Neural cell (in vitro differentiated cells): ENCODE results near the gene METTL1. TPM values are rescaled to one million over a fixed set of nuclear protein-coding genes. Genes with fewer than 3 reads are reported as not detected.

Experiments used
- H2AFZ ChIP-seq: fragments of 200-600, 300-800 bp; sonication (generic), shearing (Covaris generic); 2 replicates; pipeline ENCODE4 v1.6.0; 2014; ENCODE audit warnings: low read depth, mild to moderate bottlenecking, antibody characterized with exemption, low read length, moderate library complexity
- H3F3A ChIP-seq: fragments of 200-600 bp; shearing (Covaris generic); 2 replicates; pipeline ENCODE4 v1.6.1; 2016; ENCODE audit warnings: mild to moderate bottlenecking, moderate library complexity, mixed read lengths, antibody characterized with exemption, low read length; ENCODE audit not compliant: insufficient read depth, poor library complexity, severe bottlenecking
- H3K27ac ChIP-seq: fragments of 200-600, 300-800 bp; sonication (generic), shearing (Covaris generic); 2 replicates; pipeline ENCODE4 v1.5.1; 2014; ENCODE audit warnings: mild to moderate bottlenecking, low read length, moderate library complexity
- H3K27me3 ChIP-seq: fragments of 300-800, 200-600 bp; sonication (generic), shearing (Covaris generic); 2 replicates; pipeline ENCODE4 v1.6.0; 2014; ENCODE audit warnings: mild to moderate bottlenecking, low read depth, low read length, moderate library complexity; ENCODE audit not compliant: insufficient read depth
- H3K36me3 ChIP-seq: fragments of 300-800, 200-600 bp; sonication (generic), shearing (Covaris generic); 2 replicates; pipeline ENCODE4 v1.5.1; 2014; ENCODE audit warnings: mild to moderate bottlenecking, antibody characterized with exemption, low read length, moderate library complexity; ENCODE audit not compliant: insufficient read depth
- H3K4me2 ChIP-seq: fragments of 300-800, 200-600 bp; sonication (generic), shearing (Covaris generic); 2 replicates; pipeline ENCODE4 v1.6.0; 2014; ENCODE audit warnings: mild to moderate bottlenecking, low read length
- H3K4me3 ChIP-seq: fragments of 300-800, 200-600 bp; sonication (generic), shearing (Covaris generic); 2 replicates; pipeline ENCODE4 v1.5.1; 2014; ENCODE audit warnings: mild to moderate bottlenecking, low read length, moderate library complexity
- H3K79me2 ChIP-seq: fragments of 200-600 bp; shearing (Covaris generic); replicated peaks from 2 replicates; pipeline ENCODE4 v1.6.0; 2014; ENCODE audit warnings: mild to moderate bottlenecking, low read length, moderate library complexity; ENCODE audit not compliant: insufficient read depth
- H3K9ac ChIP-seq: fragments of 300-800, 200-600 bp; sonication (generic), shearing (Covaris generic); 2 replicates; pipeline ENCODE4 v1.6.1; 2016; ENCODE audit warnings: mild to moderate bottlenecking, low read length, mixed read lengths
- H3K9me2 ChIP-seq: fragments of 200-600 bp; shearing (Covaris generic); 2 replicates; pipeline ENCODE4 v1.6.1; 2016; ENCODE audit warnings: mild to moderate bottlenecking, low read length, mixed read lengths; ENCODE audit not compliant: insufficient read depth
- H3K9me3 ChIP-seq: fragments of 200-600, 300-800 bp; sonication (generic), shearing (Covaris generic); 2 replicates; pipeline ENCODE4 v1.6.1; 2016; ENCODE audit warnings: mild to moderate bottlenecking, mixed run types, low read length, moderate library complexity, mixed read lengths
- H4K20me1 ChIP-seq: fragments of 200-600 bp; shearing (Covaris generic); 2 replicates; pipeline ENCODE4 v1.6.1; 2016; ENCODE audit warnings: mild to moderate bottlenecking, mixed run types; ENCODE audit not compliant: insufficient read depth
- EP300 ChIP-seq: fragments of 450-650 bp; conservative IDR thresholded peaks from 2 replicates; pipeline ENCODE4 v1.6.1; 2014; ENCODE audit warnings: antibody characterized with exemption, mild to moderate bottlenecking, moderate library complexity; ENCODE audit not compliant: poor library complexity, severe bottlenecking
- EZH2 ChIP-seq: fragments of 200-600, 300-800 bp; shearing (Covaris generic), sonication (generic); IDR thresholded peaks from 2 replicates; pipeline ENCODE4 v1.6.1; 2014; ENCODE audit warnings: antibody characterized with exemption, low read length, borderline replicate concordance, mild to moderate bottlenecking; ENCODE audit not compliant: insufficient read depth, poor library complexity, severe bottlenecking
- MXI1 ChIP-seq: fragments of 450-650 bp; conservative IDR thresholded peaks from 2 replicates; pipeline ENCODE4 v1.6.1; 2014; ENCODE audit warnings: antibody characterized with exemption, mild to moderate bottlenecking; ENCODE audit not compliant: poor library complexity, severe bottlenecking
- POLR2AphosphoS5 ChIP-seq: IDR thresholded peaks from 2 replicates; pipeline ENCODE4 v1.6.1; 2012
- RAD21 ChIP-seq: fragments of 450-650 bp; conservative IDR thresholded peaks from 2 replicates; pipeline ENCODE4 v1.6.1; 2014; ENCODE audit warnings: antibody characterized with exemption, mild to moderate bottlenecking, moderate library complexity
- SMC3 ChIP-seq: fragments of 450-650 bp; conservative IDR thresholded peaks from 2 replicates; pipeline ENCODE4 v1.6.1; 2014; ENCODE audit warnings: antibody characterized with exemption, mild to moderate bottlenecking, moderate library complexity; ENCODE audit not compliant: poor library complexity
- TAF1 ChIP-seq: IDR thresholded peaks from 2 replicates; pipeline ENCODE4 v1.6.1; 2012; ENCODE audit warnings: low read depth
- polyA plus RNA-seq: library from polyadenylated mRNA; depleted of rRNA; stranded (reverse); fragments of >200 nt; gene quantifications from 2 replicates; pipeline ENCODE4 v1.2.3, GENCODE V29; 2014
- TF ChIP-seq, protein P1 (sequence below): fragments of 450-650 bp; IDR thresholded peaks from 2 replicates; pipeline ENCODE4 v1.5.1; 2014; ENCODE audit warnings: antibody characterized with exemption, mild to moderate bottlenecking, moderate library complexity; ENCODE audit not compliant: poor library complexity, severe bottlenecking
- TF ChIP-seq, protein P2 (sequence below): IDR thresholded peaks from 2 replicates; pipeline ENCODE4 v1.6.1; 2012; ENCODE audit warnings: borderline replicate concordance

Gene METTL1
- polyA plus RNA-seq, 1 donor from 2014 or later = 1.9 TPM

DNA sequence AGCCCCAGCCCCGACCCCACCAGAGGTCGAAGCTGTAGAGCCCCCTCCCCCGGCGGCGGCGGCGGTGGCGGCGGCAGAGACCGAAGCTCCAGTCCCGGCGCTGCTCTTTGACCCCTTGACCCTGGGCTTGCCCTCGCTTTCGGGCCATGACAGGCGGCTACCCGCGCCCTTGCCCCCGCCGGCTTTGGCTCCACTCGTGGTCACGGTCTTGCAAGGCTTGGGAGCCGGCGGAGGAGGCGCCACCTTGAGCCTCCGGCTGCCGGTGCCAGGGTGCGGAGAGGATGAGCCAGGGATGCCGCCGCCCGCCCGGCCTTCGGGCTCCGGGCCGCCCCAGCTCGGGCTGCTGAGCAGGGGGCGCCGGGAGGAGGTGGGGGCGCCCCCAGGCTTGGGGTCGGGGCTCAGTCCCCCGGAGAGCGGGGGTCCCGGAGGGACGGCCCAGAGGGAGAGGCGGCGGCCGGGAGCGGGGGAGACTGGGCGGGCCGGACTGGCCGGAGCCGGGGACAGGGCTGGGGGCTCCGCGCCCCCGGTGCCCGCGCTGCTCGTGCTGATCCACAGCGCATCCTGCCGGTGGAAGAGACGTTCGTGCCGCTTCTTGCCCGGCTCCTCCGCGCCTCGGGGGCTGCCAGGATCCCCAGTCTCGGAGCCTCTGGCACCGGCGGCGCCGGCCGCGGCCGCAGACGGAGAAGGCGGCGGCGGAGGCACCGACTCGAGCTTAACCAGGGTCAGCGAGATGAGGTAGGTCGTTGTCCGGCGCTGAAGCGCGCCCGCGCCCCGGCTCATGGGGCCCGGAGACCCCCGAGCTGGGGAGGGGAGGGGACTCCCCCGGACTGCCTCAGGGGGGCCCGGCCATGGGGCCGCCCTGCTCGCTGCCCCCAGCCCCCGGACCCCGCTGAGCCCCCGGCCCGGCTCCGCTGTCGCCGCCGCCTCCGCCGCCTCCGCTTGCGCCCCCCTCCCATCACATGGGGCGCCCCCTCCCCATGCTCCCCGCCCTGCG, 34.1 kb downstream of the METTL1 start:
- peaks cover 39% of the 10 kb centered on the region for H3K27me3 ChIP-seq
- H3K4me2 ChIP-seq = peak overlapping the region; percentile 90
- H3K9ac ChIP-seq = peak overlapping the region; percentile 95
- H3K9me2 ChIP-seq = no peaks in the 10 kb centered on the region
- peaks cover 16% of the 10 kb centered on the region for H3K36me3 ChIP-seq
- no peak overlapping the region for H2AFZ ChIP-seq
- no peaks in the 10 kb centered on the region for H3K9me3 ChIP-seq
- H3K27ac ChIP-seq = peak overlapping the region; percentile 67
- no peaks in the 10 kb centered on the region for H3K79me2 ChIP-seq
- TF ChIP-seq, protein P1, sequence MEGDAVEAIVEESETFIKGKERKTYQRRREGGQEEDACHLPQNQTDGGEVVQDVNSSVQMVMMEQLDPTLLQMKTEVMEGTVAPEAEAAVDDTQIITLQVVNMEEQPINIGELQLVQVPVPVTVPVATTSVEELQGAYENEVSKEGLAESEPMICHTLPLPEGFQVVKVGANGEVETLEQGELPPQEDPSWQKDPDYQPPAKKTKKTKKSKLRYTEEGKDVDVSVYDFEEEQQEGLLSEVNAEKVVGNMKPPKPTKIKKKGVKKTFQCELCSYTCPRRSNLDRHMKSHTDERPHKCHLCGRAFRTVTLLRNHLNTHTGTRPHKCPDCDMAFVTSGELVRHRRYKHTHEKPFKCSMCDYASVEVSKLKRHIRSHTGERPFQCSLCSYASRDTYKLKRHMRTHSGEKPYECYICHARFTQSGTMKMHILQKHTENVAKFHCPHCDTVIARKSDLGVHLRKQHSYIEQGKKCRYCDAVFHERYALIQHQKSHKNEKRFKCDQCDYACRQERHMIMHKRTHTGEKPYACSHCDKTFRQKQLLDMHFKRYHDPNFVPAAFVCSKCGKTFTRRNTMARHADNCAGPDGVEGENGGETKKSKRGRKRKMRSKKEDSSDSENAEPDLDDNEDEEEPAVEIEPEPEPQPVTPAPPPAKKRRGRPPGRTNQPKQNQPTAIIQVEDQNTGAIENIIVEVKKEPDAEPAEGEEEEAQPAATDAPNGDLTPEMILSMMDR = peak; percentile 73
- TF ChIP-seq EZH2 (no peak), TAF1 (no peak), SMC3 (peak; percentile 57), RAD21 (peak; percentile 54), MXI1 (peak; percentile 36)
- TF ChIP-seq, protein P2, sequence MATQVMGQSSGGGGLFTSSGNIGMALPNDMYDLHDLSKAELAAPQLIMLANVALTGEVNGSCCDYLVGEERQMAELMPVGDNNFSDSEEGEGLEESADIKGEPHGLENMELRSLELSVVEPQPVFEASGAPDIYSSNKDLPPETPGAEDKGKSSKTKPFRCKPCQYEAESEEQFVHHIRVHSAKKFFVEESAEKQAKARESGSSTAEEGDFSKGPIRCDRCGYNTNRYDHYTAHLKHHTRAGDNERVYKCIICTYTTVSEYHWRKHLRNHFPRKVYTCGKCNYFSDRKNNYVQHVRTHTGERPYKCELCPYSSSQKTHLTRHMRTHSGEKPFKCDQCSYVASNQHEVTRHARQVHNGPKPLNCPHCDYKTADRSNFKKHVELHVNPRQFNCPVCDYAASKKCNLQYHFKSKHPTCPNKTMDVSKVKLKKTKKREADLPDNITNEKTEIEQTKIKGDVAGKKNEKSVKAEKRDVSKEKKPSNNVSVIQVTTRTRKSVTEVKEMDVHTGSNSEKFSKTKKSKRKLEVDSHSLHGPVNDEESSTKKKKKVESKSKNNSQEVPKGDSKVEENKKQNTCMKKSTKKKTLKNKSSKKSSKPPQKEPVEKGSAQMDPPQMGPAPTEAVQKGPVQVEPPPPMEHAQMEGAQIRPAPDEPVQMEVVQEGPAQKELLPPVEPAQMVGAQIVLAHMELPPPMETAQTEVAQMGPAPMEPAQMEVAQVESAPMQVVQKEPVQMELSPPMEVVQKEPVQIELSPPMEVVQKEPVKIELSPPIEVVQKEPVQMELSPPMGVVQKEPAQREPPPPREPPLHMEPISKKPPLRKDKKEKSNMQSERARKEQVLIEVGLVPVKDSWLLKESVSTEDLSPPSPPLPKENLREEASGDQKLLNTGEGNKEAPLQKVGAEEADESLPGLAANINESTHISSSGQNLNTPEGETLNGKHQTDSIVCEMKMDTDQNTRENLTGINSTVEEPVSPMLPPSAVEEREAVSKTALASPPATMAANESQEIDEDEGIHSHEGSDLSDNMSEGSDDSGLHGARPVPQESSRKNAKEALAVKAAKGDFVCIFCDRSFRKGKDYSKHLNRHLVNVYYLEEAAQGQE = no peak
- peaks cover 20% of the 10 kb centered on the region for H4K20me1 ChIP-seq
- H3K4me3 ChIP-seq = peak overlapping the region; percentile 88
- no peaks in the 10 kb centered on the region for H3F3A ChIP-seq

DNA sequence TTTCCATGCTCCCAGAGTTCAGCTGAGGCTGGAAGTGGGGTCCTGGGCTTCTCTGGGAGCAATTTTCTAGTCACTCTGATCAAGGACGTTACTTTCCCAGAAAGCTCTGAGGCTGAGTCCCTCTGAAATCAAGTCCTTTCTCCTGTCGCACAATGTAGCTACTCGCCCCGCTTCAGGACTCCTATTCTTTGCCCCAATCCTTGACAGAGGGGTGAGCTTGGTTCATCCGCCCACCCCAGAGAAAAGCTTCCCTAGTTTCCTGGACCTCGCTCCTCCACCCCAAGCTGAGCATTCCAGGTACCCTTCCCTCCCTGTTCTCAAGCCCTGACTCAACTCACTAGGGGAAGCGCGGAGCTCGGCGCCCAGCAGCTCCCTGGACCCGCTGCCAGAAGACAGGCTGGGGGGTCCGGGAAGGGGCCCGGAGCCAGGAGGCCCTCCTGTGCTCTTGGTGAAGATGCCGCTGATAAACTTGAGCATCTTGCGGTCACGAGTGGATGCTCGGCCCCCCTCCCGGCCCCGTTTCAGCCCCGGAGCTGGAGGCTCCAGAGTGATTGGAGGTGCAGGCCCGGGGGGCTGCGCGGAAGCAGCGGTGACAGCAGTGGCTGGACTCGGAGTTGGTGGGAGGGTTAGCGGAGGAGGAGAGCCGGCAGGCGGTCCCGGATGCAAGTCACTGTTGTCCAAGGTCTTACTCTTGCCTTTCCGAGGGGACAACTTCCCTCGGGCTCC, 35.0 kb downstream of the METTL1 start:
- Histone ChIP-seq H3K9me3 (no peaks in the 10 kb centered on the region), H3K36me3 (peaks cover 16% of the 10 kb centered on the region), H3K79me2 (no peaks in the 10 kb centered on the region), H3K4me2 (peak overlapping the region; percentile 90), H3F3A (no peaks in the 10 kb centered on the region), H2AFZ (no peak overlapping the region), H3K9me2 (no peaks in the 10 kb centered on the region), H3K4me3 (peak overlapping the region; percentile 88), H3K9ac (peak overlapping the region; percentile 95), H4K20me1 (peaks cover 20% of the 10 kb centered on the region), H3K27ac (no peak overlapping the region), H3K27me3 (peaks cover 39% of the 10 kb centered on the region)
- no peak for TF ChIP-seq EP300
- TF ChIP-seq, protein P2 = no peak
- no peak for TF ChIP-seq SMC3
- no peak for TF ChIP-seq EZH2
- TF ChIP-seq TAF1 = no peak
- no peak for TF ChIP-seq POLR2AphosphoS5
- TF ChIP-seq RAD21 = no peak
- TF ChIP-seq MXI1 = no peak
- TF ChIP-seq, protein P1 = no peak
